ENCODE measurements around the gene MYL9.

DNA sequence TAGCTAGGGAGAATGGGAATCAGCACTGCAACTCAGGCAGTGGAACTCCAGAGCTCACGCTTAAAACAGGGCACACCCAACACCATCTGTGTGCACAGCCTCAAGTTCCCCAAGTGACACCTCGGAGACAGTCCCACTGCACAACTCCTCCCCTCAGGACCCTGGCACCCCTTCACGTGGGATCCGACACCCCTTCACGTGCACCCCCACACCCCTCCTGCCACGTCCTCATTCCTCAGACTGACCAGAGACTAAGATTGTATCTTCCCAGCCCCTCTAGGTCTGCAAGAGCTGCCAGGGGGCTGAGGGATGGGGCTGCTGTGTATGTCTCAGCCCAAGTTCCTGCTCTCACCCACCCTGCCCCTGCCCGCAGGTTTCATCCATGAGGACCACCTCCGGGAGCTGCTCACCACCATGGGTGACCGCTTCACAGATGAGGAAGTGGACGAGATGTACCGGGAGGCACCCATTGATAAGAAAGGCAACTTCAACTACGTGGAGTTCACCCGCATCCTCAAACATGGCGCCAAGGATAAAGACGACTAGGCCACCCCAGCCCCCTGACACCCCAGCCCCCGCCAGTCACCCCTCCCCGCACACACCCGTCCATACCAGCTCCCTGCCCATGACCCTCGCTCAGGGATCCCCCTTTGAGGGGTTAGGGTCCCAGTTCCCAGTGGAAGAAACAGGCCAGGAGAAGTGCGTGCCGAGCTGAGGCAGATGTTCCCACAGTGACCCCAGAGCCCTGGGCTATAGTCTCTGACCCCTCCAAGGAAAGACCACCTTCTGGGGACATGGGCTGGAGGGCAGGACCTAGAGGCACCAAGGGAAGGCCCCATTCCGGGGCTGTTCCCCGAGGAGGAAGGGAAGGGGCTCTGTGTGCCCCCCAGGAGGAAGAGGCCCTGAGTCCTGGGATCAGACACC is 7.6 kb downstream of the MYL9 start:
- TF ChIP-seq, protein P1, sequence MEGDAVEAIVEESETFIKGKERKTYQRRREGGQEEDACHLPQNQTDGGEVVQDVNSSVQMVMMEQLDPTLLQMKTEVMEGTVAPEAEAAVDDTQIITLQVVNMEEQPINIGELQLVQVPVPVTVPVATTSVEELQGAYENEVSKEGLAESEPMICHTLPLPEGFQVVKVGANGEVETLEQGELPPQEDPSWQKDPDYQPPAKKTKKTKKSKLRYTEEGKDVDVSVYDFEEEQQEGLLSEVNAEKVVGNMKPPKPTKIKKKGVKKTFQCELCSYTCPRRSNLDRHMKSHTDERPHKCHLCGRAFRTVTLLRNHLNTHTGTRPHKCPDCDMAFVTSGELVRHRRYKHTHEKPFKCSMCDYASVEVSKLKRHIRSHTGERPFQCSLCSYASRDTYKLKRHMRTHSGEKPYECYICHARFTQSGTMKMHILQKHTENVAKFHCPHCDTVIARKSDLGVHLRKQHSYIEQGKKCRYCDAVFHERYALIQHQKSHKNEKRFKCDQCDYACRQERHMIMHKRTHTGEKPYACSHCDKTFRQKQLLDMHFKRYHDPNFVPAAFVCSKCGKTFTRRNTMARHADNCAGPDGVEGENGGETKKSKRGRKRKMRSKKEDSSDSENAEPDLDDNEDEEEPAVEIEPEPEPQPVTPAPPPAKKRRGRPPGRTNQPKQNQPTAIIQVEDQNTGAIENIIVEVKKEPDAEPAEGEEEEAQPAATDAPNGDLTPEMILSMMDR (conservative IDR thresholded peaks at IDR 0.05 in 1 of 2, IDR thresholded peaks at IDR 0.05 in 1 of 2; ENCODE audit: low read depth in 1 of 2, low read length in 2 of 2) = no peak
- TF ChIP-seq EZH2 (IDR thresholded peaks at IDR 0.05; ENCODE audit: low read length, missing control alignments) = no peak

Measured in fibroblast of lung (primary cell).